ENCODE measurements around the gene ELP4. TPM values are rescaled to one million over a fixed set of nuclear protein-coding genes. Genes with fewer than 3 reads are reported as not detected.

Gene ELP4
- total RNA-seq, 2 donors from 2014 or later: 21.5 to 23.0 TPM

DNA sequence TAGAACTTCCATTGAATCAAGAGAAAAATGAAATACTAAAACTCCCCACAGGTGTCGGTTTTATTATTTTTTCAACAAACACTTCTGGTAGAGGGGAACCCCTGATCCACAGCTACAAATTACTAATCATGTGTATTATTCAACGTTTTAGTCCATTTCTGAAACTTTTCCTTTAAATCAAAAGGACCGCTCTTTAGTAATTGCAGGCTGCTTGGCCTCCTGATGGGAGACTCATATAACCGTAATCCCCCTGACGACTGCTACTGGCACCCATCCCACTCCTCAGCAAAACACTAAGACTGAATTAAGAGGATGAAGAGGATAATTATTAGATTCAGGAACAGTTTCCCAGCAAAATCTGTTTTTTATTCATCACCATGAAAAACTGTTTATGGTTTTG lies 255.2 kb downstream of the ELP4 start:
- Histone ChIP-seq H3K36me3 (no peaks in the 10 kb centered on the region), H3K9me3 (no peaks in the 10 kb centered on the region), H3K4me1 (replicated peaks) (no peaks in the 10 kb centered on the region), H3K27me3 (replicated peaks; ENCODE audit: insufficient read depth) (no peaks in the 10 kb centered on the region), H3K27ac (no peak overlapping the region), H3K4me3 (no peak overlapping the region)
- intact Hi-C loops (cut with DNase I): no loop called here
- WGBS: 86% methylated on average over 5 of the region's 5 CpGs
- DNase-seq (ENCODE audit: low spot score): no peak
- TF ChIP-seq POLR2A (IDR thresholded peaks at IDR 0.05) (no peak), POLR2AphosphoS5 (IDR thresholded peaks at IDR 0.05) (no peak)
- TF ChIP-seq, protein P1, sequence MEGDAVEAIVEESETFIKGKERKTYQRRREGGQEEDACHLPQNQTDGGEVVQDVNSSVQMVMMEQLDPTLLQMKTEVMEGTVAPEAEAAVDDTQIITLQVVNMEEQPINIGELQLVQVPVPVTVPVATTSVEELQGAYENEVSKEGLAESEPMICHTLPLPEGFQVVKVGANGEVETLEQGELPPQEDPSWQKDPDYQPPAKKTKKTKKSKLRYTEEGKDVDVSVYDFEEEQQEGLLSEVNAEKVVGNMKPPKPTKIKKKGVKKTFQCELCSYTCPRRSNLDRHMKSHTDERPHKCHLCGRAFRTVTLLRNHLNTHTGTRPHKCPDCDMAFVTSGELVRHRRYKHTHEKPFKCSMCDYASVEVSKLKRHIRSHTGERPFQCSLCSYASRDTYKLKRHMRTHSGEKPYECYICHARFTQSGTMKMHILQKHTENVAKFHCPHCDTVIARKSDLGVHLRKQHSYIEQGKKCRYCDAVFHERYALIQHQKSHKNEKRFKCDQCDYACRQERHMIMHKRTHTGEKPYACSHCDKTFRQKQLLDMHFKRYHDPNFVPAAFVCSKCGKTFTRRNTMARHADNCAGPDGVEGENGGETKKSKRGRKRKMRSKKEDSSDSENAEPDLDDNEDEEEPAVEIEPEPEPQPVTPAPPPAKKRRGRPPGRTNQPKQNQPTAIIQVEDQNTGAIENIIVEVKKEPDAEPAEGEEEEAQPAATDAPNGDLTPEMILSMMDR (IDR thresholded peaks at IDR 0.05): no peak

DNA sequence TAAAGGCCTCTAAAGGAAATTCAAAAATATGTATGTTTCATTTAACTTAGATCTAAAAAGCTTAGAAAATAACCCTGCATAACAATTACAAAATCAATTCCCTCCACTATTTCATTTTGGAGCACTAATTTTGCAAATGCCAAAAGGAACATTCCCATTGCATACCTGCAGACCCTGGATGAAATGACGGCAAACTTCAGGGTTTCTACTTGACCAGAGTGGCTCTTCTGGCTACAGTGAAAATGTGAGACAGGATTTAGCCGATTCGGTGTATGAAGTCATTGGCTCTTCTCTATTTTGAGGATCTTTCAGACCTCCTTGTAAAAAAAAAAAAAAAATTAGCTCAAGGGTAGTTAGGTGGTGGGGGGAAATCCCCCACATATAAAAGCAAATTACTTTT lies 257.5 kb downstream of the ELP4 start:
- intact Hi-C loops (cut with DNase I): no loop called here
- no peaks in the 10 kb centered on the region for H3K27me3 ChIP-seq (replicated peaks; ENCODE audit: insufficient read depth)
- no peaks in the 10 kb centered on the region for H3K9me3 ChIP-seq
- WGBS: 97% methylated on average over 3 of the region's 3 CpGs
- H3K27ac ChIP-seq: no peak overlapping the region
- no peaks in the 10 kb centered on the region for H3K4me1 ChIP-seq (replicated peaks)
- no peaks in the 10 kb centered on the region for H3K36me3 ChIP-seq
- no peak for DNase-seq (ENCODE audit: low spot score)
- TF ChIP-seq POLR2AphosphoS5 (IDR thresholded peaks at IDR 0.05) (no peak), POLR2A (IDR thresholded peaks at IDR 0.05) (no peak)
- TF ChIP-seq, protein P1 (IDR thresholded peaks at IDR 0.05): no peak
- H3K4me3 ChIP-seq: no peak overlapping the region

DNA sequence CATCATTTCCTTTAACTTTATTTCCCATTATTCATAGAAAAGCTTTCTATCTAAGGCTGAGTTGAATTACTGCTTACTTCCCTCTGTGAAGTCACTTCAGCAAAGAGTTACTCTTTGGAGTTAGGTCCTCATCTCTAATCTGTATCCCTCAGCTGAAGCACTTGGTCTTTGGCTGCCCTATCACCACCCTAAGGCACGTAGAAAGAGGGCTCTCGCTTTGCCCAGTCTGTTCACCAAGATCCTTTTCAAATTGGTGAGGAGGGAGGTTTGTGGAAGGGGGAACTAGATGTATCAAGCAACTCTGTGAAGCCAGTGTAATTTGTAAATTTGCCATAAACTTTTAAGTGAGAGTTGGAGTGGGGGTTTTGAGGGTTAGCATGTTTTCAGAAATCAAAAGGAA lies 258.1 kb downstream of the ELP4 start:
- Histone ChIP-seq H3K36me3 (no peaks in the 10 kb centered on the region), H3K27ac (no peak overlapping the region), H3K27me3 (replicated peaks; ENCODE audit: insufficient read depth) (no peaks in the 10 kb centered on the region), H3K4me3 (no peak overlapping the region), H3K9me3 (no peaks in the 10 kb centered on the region), H3K4me1 (replicated peaks) (no peaks in the 10 kb centered on the region)
- WGBS: 87% methylated on average over 2 of the region's 2 CpGs
- intact Hi-C loops (cut with DNase I): no loop called here
- no peak for DNase-seq (ENCODE audit: low spot score)
- TF ChIP-seq, protein P1 (IDR thresholded peaks at IDR 0.05): no peak
- no peak for TF ChIP-seq POLR2A (IDR thresholded peaks at IDR 0.05)
- TF ChIP-seq POLR2AphosphoS5 (IDR thresholded peaks at IDR 0.05): no peak

- Histone ChIP-seq H3K36me3 (no peaks in the 10 kb centered on the region), H3K4me1 (replicated peaks) (no peaks in the 10 kb centered on the region), H3K9me3 (no peaks in the 10 kb centered on the region), H3K27ac (no peak overlapping the region), H3K4me3 (no peak overlapping the region), H3K27me3 (replicated peaks; ENCODE audit: insufficient read depth) (no peaks in the 10 kb centered on the region)
- WGBS: 61% methylated on average over 9 of the region's 9 CpGs
- intact Hi-C loops (cut with DNase I): no loop called here
- TF ChIP-seq POLR2AphosphoS5 (IDR thresholded peaks at IDR 0.05) (no peak), POLR2A (IDR thresholded peaks at IDR 0.05) (no peak)
- TF ChIP-seq, protein P1 (IDR thresholded peaks at IDR 0.05): no peak
- DNase-seq (ENCODE audit: low spot score): no peak
These were observed 259.4 kb downstream of the ELP4 start for GRCh38 chr11:31768749-31769640.
